RWPE1 (cell line): ENCODE results near the gene PTGR2.

Source experiments
- CTCF ChIA-PET: fragments of 350-600 bp; sonication (Branson Sonifier 250); formaldehyde crosslinking; extraction: SDS; loops from one replicate; lab custom pipeline; 2021; lab: Yijun Ruan, JAX
- POLR2A ChIA-PET: fragments of 400-600 bp; formaldehyde crosslinking; extraction: SDS; loops from one replicate; lab custom pipeline; 2020; ENCODE audit warnings: antibody characterized with exemption; ENCODE audit not compliant: low non-redundant PET; lab: Yijun Ruan, JAX
- DNase-seq: peaks from one replicate; pipeline ENCODE4 v3.0.0; 2012; ENCODE audit warnings: low spot score
- H3K27ac ChIP-seq: fragments of 450-650 bp; 2 replicates; pipeline ENCODE4 v1.5.1; 2017
- CTCF ChIP-seq: fragments of 450-650 bp; conservative IDR thresholded peaks from 2 replicates; pipeline ENCODE4 v1.5.1; 2017; ENCODE audit warnings: low read depth, mild to moderate bottlenecking

PTGR2 gene

GRCh38 chr14:73851567-73852382, at the start of gene PTGR2:
TSS of gene PTGR2 (plus strand) at chr14:73851831. CDS start at chr14:73858863, 7,032 bp downstream.
- ChIA-PET POLR2A (interaction anchor here (0.6 to 1.5 kb wide), 2 partner anchors 48 to 93 kb away, joined by 3 to 6 read pairs; no protein-coding TSS in a partner anchor), CTCF (interaction anchor here (0.5 to 1.5 kb wide), 4 partner anchors 48 to 106 kb away, joined by 3 read pairs; no protein-coding TSS in a partner anchor)
- DNase-seq = peak; percentile 99
- no peak for TF ChIP-seq CTCF
- H3K27ac ChIP-seq = peak within 1 kb of the TSS; percentile 92

GRCh38 chr14:73802431-73803188, 49.0 kb upstream of the PTGR2 start:
- CTCF ChIA-PET = interaction anchor here (0.6 to 0.7 kb wide), 2 partner anchors 125 to 658 kb away, joined by 3 read pairs; no protein-coding TSS in a partner anchor
- no peak for TF ChIP-seq CTCF
- DNase-seq = peak; percentile 42
- POLR2A ChIA-PET = interaction anchor here (0.9 kb wide), 1 partner anchor 16 kb away, joined by 4 read pairs; no protein-coding TSS in a partner anchor
- H3K27ac ChIP-seq = peak overlapping the region; percentile 97

GRCh38 chr14:73804636-73805035, 47.0 kb upstream of the PTGR2 start:
- no peak for DNase-seq
- H3K27ac ChIP-seq = peak overlapping the region; percentile 97
- POLR2A ChIA-PET = no interaction called here
- TF ChIP-seq CTCF = no peak
- CTCF ChIA-PET = no interaction called here

GRCh38 chr14:73807457-73807856, 44.2 kb upstream of the PTGR2 start:
- POLR2A ChIA-PET = no interaction called here
- DNase-seq = no peak
- CTCF ChIA-PET = interaction anchor here (0.6 kb wide), 1 partner anchor 1054 kb away, joined by 3 read pairs; no protein-coding TSS in a partner anchor
- H3K27ac ChIP-seq = peak overlapping the region; percentile 97
- TF ChIP-seq CTCF = no peak

- peak overlapping the region; percentile 46 for H3K27ac ChIP-seq
- ChIA-PET POLR2A (no interaction called here), CTCF (interaction anchor here (0.7 kb wide), 1 partner anchor 113 kb away, joined by 6 read pairs; no protein-coding TSS in a partner anchor)
- no peak for DNase-seq
- no peak for TF ChIP-seq CTCF
Measured at GRCh38 chr14:73809391-73809790, 42.2 kb upstream of the PTGR2 start.
